NCI-H82 treated with DMSO at 0.1 percent for 48 hours (cell line): ENCODE data around the gene MCU.
"Not testable (repeated sequence)": the region's sequence is repeated elsewhere in the genome, so short reads cannot be mapped to it uniquely, and the experiment has no call there.

Experiments
- DNase-seq: peaks from one replicate; lab custom pipeline; 2025; ENCODE audit not compliant: unreplicated experiment; lab: John Stamatoyannopoulos, UW

The MCU gene

DNA sequence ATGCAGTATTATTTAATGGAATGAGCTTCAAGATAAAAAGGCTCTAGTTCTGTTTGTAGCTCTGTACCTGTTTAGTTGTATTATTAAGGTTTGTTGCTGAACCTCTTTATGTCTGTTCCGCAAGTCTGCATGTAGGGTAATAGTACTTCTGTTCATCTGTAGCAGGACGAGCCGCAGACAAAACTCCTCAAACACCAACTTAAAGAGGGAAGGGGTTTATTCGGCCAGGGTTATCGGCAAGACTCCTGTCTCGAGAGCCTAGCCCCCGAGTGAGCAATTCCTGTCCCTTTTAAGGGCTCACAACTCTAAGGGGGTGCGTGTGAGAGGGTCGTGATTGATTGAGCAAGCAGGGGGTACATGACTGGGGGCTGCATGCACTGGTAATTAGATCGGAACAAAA lies 67.0 kb downstream of the MCU start:
- DNase-seq: not testable (repeated sequence)

DNA sequence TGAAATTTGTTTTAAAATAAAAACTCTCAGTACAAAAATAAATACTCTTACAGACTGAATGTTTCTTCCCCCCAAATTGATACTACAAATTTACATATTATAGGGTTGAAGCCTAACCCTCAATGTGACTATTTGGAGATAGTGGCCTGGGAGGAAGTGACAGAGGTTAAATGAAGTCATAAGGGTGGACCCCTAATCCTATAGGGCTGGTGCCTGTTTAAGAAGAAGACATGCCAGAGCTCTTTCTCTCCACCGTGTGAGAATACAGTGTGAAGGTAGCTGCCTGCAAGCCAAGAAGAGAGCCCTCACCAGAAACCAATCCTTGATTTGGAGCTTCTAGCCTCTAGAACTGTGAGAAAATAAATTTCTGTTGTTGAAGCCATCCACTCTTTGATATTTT lies 67.6 kb downstream of the MCU start:
- DNase-seq: no peak

DNA sequence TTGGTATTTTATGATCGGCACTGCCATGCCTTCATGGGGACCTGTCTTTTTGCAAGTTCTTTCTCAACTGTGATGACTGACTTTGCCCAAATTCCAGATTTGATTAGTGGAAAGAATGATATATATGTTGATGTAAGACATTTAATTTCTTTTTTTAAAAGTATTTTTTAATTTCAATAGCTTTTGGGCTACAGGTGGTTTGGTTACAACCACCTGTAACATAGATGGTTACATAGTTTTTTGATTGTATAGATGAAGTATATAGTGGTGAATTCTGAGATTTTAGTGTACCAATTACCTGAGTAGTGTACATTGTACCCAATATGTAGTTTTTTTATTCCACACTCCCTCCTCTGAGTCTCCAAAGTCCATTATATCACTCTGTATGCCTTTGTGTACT lies 69.6 kb downstream of the MCU start:
- no peak for DNase-seq

DNA sequence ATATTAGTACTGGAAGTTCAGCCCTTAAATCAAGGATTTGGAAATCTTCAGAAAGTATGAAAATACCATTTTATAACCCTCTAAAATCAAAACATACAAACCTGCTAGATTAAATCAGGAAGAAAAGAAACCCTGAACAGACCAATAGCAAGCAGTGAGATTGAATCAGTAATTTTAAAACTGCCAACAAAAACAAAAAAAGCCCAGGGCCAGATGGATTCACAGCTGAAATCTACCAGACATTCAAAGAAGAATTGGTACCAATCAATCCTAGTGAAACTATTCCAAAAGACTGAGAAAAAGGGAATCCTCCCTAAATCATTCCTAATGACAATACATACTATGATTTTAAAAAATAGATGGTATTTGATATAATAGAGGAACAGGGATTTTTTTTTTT lies 70.1 kb downstream of the MCU start:
- DNase-seq: no peak

GRCh38 chr10:72763201-72763600 lies 71.3 kb downstream of the MCU start:
- no peak for DNase-seq

DNA sequence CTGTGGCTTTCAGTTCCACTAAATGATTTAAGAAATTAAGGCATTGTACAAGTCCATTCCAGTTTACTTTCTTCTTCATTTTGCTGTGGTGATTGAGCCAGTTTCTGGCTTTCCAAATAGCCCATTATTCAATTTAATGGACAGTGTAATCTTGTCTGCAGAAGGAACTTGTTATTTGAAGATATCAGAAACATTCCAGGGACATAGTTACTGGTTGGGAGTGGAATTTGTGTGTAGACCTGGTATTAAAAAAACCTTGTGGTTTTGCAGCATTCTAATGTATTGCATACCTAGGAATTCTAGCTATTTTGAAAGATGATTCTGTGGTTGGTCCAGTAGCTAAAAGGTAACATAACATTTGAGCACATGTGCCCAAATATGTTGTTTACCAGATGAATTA lies 72.2 kb downstream of the MCU start:
- no peak for DNase-seq

- DNase-seq: no peak
These were observed 73.3 kb downstream of the MCU start for GRCh38 chr10:72765051-72765745.

GRCh38 chr10:72771195-72771594 lies 79.3 kb downstream of the MCU start:
- DNase-seq: not testable (repeated sequence)

DNA sequence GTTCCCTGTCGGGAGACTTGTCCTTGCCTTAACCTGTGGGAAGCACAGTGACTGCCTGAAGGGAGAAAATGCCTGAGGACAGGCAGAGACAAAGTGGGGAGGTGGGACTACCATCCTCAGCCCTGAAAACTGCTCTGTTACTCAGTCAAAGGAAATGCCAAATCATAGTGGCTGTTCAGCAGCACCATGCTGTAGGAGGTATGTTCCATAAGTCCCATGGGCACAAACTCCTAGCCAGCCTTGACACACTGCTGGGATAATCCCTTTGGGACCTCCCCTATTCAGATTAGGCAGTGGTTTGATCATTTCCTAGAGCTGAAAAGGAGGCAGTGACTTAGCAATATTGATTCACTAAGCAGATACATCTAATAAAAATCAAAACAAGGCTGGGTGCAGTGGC lies 80.1 kb downstream of the MCU start:
- no peak for DNase-seq

- DNase-seq: no peak
These were observed 87.9 kb downstream of the MCU start for GRCh38 chr10:72779874-72780273.

- DNase-seq: no peak
These were observed 90.8 kb downstream of the MCU start for GRCh38 chr10:72782649-72783330.

- no peak for DNase-seq
These were observed 91.5 kb downstream of the MCU start for GRCh38 chr10:72783410-72783833.

- DNase-seq: no peak
These were observed 92.8 kb downstream of the MCU start for GRCh38 chr10:72784551-72785351.

DNA sequence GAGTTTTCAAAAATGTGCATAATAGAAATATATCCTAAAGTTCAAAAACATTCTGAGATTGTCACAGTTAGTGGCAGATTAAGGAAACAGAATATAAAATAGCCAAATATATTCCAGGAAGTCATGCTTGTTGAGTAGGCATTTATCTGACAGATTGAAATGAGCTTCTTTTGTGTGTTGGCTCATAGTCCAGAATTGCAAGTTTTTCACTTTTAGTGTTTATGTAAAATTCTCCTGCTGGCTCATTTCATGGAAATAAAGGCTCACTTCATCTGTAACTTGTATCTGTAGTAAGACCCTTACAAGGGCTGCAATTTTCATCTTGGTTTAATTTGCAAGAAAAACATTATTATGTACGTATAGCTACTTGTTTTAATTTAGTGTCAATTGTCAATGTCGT lies 93.5 kb downstream of the MCU start:
- no peak for DNase-seq

DNA sequence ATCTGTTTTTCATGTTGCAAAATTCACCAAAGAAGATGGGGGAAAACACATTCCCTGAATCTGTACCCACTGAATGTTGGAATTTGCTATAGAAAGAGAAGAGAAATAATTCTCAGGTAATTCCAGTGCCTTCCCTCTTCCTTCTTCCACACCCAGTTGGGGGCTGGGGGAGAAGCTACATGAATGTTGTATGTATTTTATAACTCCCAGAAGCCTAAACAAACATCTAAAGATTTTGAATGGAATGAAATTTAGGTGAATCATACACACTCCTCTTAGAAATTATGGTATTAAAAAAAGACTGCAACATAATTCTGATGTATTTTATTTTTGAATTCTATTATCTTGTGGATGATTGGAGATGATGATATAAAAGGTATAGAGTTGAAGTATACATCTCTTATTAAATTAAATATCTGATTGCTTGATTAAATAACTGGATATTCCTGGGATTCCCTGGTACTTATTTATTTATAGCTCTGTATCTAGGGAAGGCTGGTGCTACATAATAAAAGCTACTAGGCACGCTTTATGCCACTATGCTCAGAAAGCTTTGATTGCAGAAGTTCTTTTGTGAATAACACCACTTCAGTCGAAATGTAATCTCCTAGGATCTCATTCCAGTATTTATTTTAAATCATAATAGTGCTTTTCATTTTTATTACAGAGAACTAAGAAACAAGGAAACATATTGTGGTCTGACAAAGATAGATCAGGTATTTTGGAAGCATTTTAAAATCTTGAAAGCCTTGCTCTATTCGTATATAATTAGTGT lies 98.5 kb downstream of the MCU start:
- no peak for DNase-seq

DNA sequence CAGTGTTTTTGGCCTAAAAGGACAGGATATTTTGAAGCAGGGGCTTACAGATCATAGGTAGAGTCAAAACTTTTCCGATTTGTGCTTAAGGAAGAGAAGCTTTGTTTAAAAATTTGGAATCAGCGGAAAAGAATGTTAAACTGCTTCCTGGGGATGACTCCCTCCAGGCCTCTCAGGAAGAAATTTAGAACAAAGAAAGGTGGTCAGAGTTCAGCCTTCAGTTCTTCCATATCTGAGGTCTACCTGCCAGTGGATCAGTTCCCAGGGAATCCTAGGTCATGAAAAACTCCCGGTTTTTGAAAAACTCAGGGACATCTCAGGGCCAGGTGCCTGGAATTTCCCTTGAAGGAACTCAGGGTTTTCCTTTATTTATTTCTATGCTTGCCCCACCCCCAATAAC lies 100.3 kb downstream of the MCU start:
- no peak for DNase-seq

- DNase-seq: no peak
These were observed 101.8 kb downstream of the MCU start for GRCh38 chr10:72793752-72794151.

DNA sequence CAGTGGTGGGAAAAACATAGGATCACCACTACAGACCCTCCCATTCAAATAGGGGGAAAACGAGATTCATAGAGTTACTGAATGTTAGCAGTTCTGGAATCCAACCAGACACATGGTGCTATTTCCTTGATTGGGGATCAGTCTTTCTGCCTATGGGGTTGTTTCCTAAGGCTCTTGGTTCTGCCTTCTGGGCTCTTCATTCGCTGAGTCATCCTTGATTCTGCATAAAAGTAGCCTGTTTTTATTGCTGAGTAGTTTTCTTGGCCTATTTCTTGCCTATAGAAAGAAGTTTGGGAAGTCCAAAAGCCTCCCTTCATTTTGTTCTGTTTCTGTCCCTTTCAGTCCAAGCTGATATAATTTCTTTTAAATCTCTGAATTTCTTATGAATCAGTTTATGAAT lies 102.3 kb downstream of the MCU start:
- no peak for DNase-seq

DNA sequence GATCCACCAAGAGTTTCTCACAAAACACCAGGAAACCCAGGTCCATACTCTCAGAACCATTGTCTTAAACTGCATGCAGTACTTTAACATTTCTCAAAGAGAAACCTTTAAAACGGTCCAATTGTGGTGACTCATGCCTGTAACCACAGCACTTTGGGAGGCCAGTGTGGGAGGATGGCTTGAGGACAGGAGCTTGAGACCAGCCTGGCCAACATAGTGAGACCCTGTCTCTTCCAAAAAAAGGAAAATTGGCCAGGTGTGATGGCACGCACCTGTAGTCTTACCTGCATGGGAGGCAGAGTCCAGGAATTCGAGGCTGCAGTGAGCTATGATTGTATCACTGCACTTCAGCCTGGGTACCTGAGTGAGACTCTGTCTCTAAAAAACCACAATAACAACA lies 104.1 kb downstream of the MCU start:
- no peak for DNase-seq

GRCh38 chr10:72796538-72796937 lies 104.6 kb downstream of the MCU start:
- DNase-seq: no peak

DNA sequence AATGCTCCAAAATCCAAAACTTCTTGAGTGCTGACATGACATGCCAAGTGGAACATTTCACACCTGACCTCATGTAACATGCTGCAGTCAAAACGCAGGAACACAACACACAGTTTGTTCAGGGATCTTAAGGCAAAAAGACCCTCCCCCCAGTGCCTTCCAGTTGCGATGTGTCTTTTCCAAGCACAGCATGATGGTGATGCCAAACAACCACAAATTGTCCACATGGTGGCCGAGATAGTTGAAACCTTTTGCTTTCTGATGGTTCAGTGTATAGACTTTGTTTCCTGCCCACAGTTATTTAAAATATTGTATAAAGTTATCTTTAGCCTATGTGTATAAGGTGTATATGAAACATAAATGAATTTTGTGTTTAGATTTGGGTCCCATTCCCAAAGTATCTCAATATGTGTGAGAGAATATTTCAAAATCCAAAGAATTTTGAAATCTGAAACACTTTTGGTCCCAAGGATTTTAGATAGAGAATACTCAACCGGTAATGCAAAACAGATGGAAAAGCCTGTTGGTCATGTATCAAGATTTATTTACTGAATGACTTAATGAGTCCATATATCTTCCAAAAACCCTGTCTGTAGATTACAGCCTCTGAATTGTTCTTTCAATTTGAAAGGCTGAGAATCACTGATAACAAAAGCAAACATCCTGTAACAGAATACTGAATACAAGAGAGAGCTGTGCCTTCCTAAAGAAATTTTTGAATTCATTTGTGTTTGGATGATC lies 108.2 kb downstream of the MCU start:
- no peak for DNase-seq
